ENCODE data around the gene ANAPC16. TPM values are rescaled to one million over a fixed set of nuclear protein-coding genes. Genes with fewer than 3 reads are reported as not detected.
A peak's percentile ranks its signal among the peaks of the same experiment; 100 is the strongest.

The ANAPC16 gene
- total and polyA plus RNA-seq, 2 of the 4 experiments (the other 2 are of a cell fraction), result 25.2 to 26.3 TPM

- Histone ChIP-seq H3K4ac (ENCODE audit: low read depth, low read length) (peak overlapping the region; percentile 93), H3K18ac (ENCODE audit: low read depth, low read length) (peak overlapping the region; percentile 88), H2AK9ac (replicated peaks; ENCODE audit: low read depth, low read length, poor library complexity) (peak overlapping the region; percentile 69), H2AK5ac (ENCODE audit: low read depth, low read length) (peak overlapping the region; percentile 94), H3K4me2 (ENCODE audit: low read depth, low read length) (peak overlapping the region; percentile 50), H3K79me1 (ENCODE audit: low read depth in 1 of 2, low read length in 2 of 2) (no peaks in the 10 kb centered on the region; a peak in 1 of 4 replicates), H3K14ac (replicated peaks; ENCODE audit: low read depth, low read length) (peak overlapping the region; percentile 84), H3K27me3 (ENCODE audit: control insufficient read depth, insufficient read depth, low read length) (no peaks in the 10 kb centered on the region), H3K4me1 (ENCODE audit: control insufficient read depth, insufficient read depth, low read length) (peaks cover 26% of the 10 kb centered on the region), H4K8ac (ENCODE audit: low read depth in 2 of 2, low read length in 2 of 2) (peak overlapping the region; percentile 31 to 84; a peak in 3 of 4 replicates), H2BK120ac (ENCODE audit: low read depth, low read length) (peak overlapping the region; percentile 88), H3K27ac (ENCODE audit: insufficient read depth, low read length) (peak overlapping the region; percentile 94), H4K20me1 (ENCODE audit: insufficient read depth, low read length) (peaks cover 5% of the 10 kb centered on the region; the same call in 1 of the 2 replicates), H2BK20ac (ENCODE audit: low read depth, low read length) (peak overlapping the region; percentile 91), H3K4me3 (ENCODE audit: insufficient read depth, low read depth, low read length) (no peak overlapping the region), H4K5ac (ENCODE audit: low read depth, low read length) (peak overlapping the region; percentile 93), H3K9me1 (ENCODE audit: insufficient read depth, low read length) (peaks cover 22% of the 10 kb centered on the region), H4K91ac (ENCODE audit: insufficient read depth, low read depth, low read length) (peak overlapping the region; percentile 95), H3K9me3 (ENCODE audit: control insufficient read depth, insufficient read depth, low read length) (no peaks in the 10 kb centered on the region), H2AFZ (replicated peaks; ENCODE audit: low read length, poor library complexity) (peak overlapping the region; percentile 82), H2BK5ac (ENCODE audit: low read depth, low read length, poor library complexity, severe bottlenecking) (peak overlapping the region; percentile 86), H3K36me3 (ENCODE audit: control insufficient read depth, insufficient read depth, low read length) (no peaks in the 10 kb centered on the region), H3K23ac (ENCODE audit: low read depth, low read length) (peak overlapping the region; percentile 74), H3K9ac (ENCODE audit: low read depth, low read length) (peak overlapping the region; percentile 20; the same call in 1 of the 2 replicates), H3K56ac (ENCODE audit: extremely low read depth, insufficient read depth, low read length) (peak overlapping the region; percentile 33; the same call in 1 of the 2 replicates), H2BK15ac (ENCODE audit: low read depth, low read length) (peak overlapping the region; percentile 84; the same call in 2 of the 3 replicates)
- CTCF ChIA-PET, result interaction anchor here (1.1 kb wide), 1 partner anchor 15 kb away, joined by 4 read pairs; no protein-coding TSS in a partner anchor
- TF ChIP-seq MAZ (IDR thresholded peaks at IDR 0.05; ENCODE audit: borderline replicate concordance, low read depth, low read length) (no peak), BHLHE40 (IDR thresholded peaks at IDR 0.05; ENCODE audit: low read depth, low read length) (no peak; the same call in 1 of the 2 replicates), CEBPB (IDR thresholded peaks at IDR 0.05; ENCODE audit: low read depth, low read length) (peak; percentile 92), RAD21 (IDR thresholded peaks at IDR 0.05; ENCODE audit: low read length) (peak; percentile 50), CTCF (conservative IDR thresholded peaks at IDR 0.05; ENCODE audit: low read depth, low read length) (peak; percentile 55), MAFK (IDR thresholded peaks at IDR 0.05; ENCODE audit: low read depth, low read length) (peak; percentile 35; the same call in 1 of the 2 replicates)
- in situ Hi-C loops (cut with MboI; ENCODE audit: low sequenced_read_pairs), result loop anchor here (10.0 kb wide), 1 partner anchor 91 kb away; no protein-coding TSS in a partner anchor
- WGBS, 2 experiments (ENCODE audit: extremely low coverage in 2 of 2, insufficient read length in 1 of 2), result no CpG with 5 or more reads among the region's 11 CpGs
- DNase-seq, result peak; percentile 90
- ATAC-seq (ENCODE audit: low read depth), result peak; percentile 92
- POLR2A ChIA-PET (ENCODE audit: unreplicated experiment), result no interaction called here
- BruUV-seq (replicated peaks), result no TSS peak
- intact Hi-C loops (cut with micrococcal nuclease), result loop anchor here (1.0 to 2.0 kb wide), 3 partner anchors 17 to 84 kb away; partner anchors contain the start of gene DDIT4
- dilution Hi-C loops (cut with HindIII; ENCODE audit: low sequenced_read_pairs, unreplicated experiment), result no loop called here
Measured at GRCh38 chr10:72243822-72244437, 28.1 kb downstream of the ANAPC16 start.
